Gastrocnemius medialis (tissue), 4 donors: Measurements from ENCODE around the gene RCOR1. TPM values are rescaled to one million over a fixed set of nuclear protein-coding genes. Genes with fewer than 3 reads are reported as not detected.

Source experiments
- ATAC-seq, 2 donors: fragments of 150-250 bp; one replicate each; pipeline ENCODE4 v1.9.1; 2016
- DNase-seq, 2 donors: peaks; one replicate each; pipeline ENCODE4 v3.0.0-alpha.2; 2019
- H3K27ac ChIP-seq, 4 donors: fragments of 200-600 bp; sonication (generic); 1 replicate in 1 of 4; 2 replicates in 3 of 4; pipeline ENCODE4 v1.5.1; 2016 to 2018; ENCODE audit warnings: mild to moderate bottlenecking in 2 of 4, moderate library complexity in 1 of 4
- H3K27me3 ChIP-seq, 3 donors: fragments of 200-600 bp; sonication (generic) in 2 of 3; 1 replicate in 1 of 3; 2 replicates in 2 of 3; pipeline versions ENCODE4 v1.5.1 to v1.6.0; 2016 to 2019; ENCODE audit warnings: mild to moderate bottlenecking in 1 of 3, moderate library complexity in 1 of 3
- H3K36me3 ChIP-seq, 2 donors: fragments of 200-600 bp; sonication (generic) in 1 of 2; one replicate each; pipeline ENCODE4 v1.5.1; 2017 to 2018
- H3K4me1 ChIP-seq, 2 donors: fragments of 200-600 bp; sonication (generic) in 1 of 2; one replicate each; pipeline ENCODE4 v1.5.1; 2016 to 2017; ENCODE audit warnings: mild to moderate bottlenecking in 2 of 2
- H3K4me3 ChIP-seq, 4 donors: fragments of 200-600 bp; sonication (generic) in 3 of 4; 1 replicate in 1 of 4; 2 replicates in 3 of 4; pipeline ENCODE4 v1.5.1; 2016 to 2019; ENCODE audit warnings: mild to moderate bottlenecking in 2 of 4
- H3K9me3 ChIP-seq, 3 donors: fragments of 200-600 bp; sonication (generic) in 2 of 3; 1 replicate in 1 of 3; 2 replicates in 2 of 3; pipeline ENCODE4 v1.5.1; 2016 to 2019
- POLR2A ChIP-seq, 2 donors: fragments of 450-650 bp; IDR thresholded peaks; one replicate each; pipeline ENCODE4 v1.6.1; 2017; ENCODE audit warnings: antibody characterized with exemption in 2 of 2, mild to moderate bottlenecking in 2 of 2, moderate library complexity in 2 of 2
- in situ Hi-C, 4 donors: fragments of 200-750 bp; cut with MboI; loops; one replicate each; pipeline versions ENCODE4 v1.15.0 to v1.8.0; 2017; ENCODE audit warnings: low sequenced_read_pairs in 4 of 4
- intact Hi-C: fragments of 100-400 bp; cut with DNase I; formaldehyde crosslinking; loops from one replicate; pipeline ENCODE4 v1.15.1; 2023; ENCODE audit warnings: low total_unique reads
- total RNA-seq, 4 donors: library from RNA; depleted of rRNA; stranded (reverse); fragments of >200 nt; gene quantifications; one replicate each; pipeline versions ENCODE4 v1.1.0 to v1.2.3, GENCODE V29; 2016
- TF ChIP-seq, protein P1 (sequence below), 5 experiments: fragments of 450-650 bp in 3 of 5; fragments of 200-600 bp in 2 of 5; sonication (generic) in 2 of 5; IDR thresholded peaks in 4 of 5; conservative IDR thresholded peaks in 1 of 5; 1 replicate in 4 of 5; 2 replicates in 1 of 5; pipeline ENCODE4 v1.5.1; 2016 to 2019; ENCODE audit warnings: antibody characterized with exemption in 5 of 5, mild to moderate bottlenecking in 3 of 5, moderate library complexity in 3 of 5

RCOR1 gene
- total RNA-seq, 4 donors from 2014 or later, result 10.0 to 14.2 (median 12.1) TPM

DNA sequence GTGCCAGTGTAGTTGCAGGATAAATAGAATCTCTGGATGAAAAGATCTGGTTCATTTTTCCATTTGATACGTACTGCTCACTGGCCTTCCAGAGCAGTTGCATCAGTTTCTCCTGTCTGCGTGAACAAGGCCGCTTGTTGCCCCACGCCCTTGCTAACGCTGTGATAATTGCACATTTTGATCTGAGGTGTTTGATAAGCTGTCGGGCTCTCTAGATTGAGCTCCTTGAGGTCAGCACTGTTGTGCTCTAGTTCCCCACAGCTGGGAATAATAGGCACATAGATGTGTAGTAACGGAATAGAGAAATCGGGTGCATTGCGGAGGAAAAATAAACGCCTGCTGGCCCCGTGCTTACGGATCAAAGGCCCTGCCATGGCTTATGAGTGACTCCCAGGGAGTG lies 142.0 kb downstream of the RCOR1 start:
- no peaks in the 10 kb centered on the region for H3K27me3 ChIP-seq
- H3K9me3 ChIP-seq, result no peaks in the 10 kb centered on the region
- no peak overlapping the region for H3K27ac ChIP-seq
- TF ChIP-seq POLR2A (IDR thresholded peaks at IDR 0.05), result no peak
- TF ChIP-seq, protein P1, sequence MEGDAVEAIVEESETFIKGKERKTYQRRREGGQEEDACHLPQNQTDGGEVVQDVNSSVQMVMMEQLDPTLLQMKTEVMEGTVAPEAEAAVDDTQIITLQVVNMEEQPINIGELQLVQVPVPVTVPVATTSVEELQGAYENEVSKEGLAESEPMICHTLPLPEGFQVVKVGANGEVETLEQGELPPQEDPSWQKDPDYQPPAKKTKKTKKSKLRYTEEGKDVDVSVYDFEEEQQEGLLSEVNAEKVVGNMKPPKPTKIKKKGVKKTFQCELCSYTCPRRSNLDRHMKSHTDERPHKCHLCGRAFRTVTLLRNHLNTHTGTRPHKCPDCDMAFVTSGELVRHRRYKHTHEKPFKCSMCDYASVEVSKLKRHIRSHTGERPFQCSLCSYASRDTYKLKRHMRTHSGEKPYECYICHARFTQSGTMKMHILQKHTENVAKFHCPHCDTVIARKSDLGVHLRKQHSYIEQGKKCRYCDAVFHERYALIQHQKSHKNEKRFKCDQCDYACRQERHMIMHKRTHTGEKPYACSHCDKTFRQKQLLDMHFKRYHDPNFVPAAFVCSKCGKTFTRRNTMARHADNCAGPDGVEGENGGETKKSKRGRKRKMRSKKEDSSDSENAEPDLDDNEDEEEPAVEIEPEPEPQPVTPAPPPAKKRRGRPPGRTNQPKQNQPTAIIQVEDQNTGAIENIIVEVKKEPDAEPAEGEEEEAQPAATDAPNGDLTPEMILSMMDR (IDR thresholded peaks at IDR 0.05 in 4 of 5, conservative IDR thresholded peaks at IDR 0.05 in 1 of 5), result no peak
- in situ Hi-C loops (no loop called here), intact Hi-C loops (no loop called here)
- no peak overlapping the region for H3K4me3 ChIP-seq
- no peaks in the 10 kb centered on the region for H3K36me3 ChIP-seq
- DNase-seq, result no peak
- no peak for ATAC-seq
- no peaks in the 10 kb centered on the region for H3K4me1 ChIP-seq

DNA sequence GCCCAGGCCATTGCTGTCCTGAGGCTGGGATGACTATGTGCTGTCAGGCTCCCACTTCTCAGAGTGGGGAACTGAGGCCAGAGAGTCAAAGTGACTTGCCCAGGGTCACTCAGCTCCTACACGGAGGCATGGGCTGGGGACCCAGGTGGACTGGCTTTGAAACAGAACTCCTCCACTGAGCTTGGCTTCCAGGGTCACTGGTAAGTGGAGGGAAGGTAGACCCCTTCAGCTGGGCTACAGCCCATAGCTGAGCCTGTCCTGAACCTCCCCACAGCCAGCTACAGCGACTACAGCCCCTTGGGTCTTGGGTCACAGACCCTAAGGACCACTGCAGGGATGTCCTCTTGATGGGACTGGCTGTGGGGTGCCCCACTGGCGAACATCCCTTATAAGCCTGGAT lies 144.5 kb downstream of the RCOR1 start:
- Histone ChIP-seq H3K4me3 (no peak overlapping the region), H3K27ac (no peak overlapping the region), H3K9me3 (no peaks in the 10 kb centered on the region), H3K4me1 (no peaks in the 10 kb centered on the region), H3K27me3 (no peaks in the 10 kb centered on the region), H3K36me3 (no peaks in the 10 kb centered on the region)
- ATAC-seq (no peak), DNase-seq (no peak)
- intact Hi-C loops, result no loop called here
- in situ Hi-C loops, result no loop called here
- TF ChIP-seq, protein P1 (IDR thresholded peaks at IDR 0.05 in 4 of 5, conservative IDR thresholded peaks at IDR 0.05 in 1 of 5), result no peak
- TF ChIP-seq POLR2A (IDR thresholded peaks at IDR 0.05), result no peak

DNA sequence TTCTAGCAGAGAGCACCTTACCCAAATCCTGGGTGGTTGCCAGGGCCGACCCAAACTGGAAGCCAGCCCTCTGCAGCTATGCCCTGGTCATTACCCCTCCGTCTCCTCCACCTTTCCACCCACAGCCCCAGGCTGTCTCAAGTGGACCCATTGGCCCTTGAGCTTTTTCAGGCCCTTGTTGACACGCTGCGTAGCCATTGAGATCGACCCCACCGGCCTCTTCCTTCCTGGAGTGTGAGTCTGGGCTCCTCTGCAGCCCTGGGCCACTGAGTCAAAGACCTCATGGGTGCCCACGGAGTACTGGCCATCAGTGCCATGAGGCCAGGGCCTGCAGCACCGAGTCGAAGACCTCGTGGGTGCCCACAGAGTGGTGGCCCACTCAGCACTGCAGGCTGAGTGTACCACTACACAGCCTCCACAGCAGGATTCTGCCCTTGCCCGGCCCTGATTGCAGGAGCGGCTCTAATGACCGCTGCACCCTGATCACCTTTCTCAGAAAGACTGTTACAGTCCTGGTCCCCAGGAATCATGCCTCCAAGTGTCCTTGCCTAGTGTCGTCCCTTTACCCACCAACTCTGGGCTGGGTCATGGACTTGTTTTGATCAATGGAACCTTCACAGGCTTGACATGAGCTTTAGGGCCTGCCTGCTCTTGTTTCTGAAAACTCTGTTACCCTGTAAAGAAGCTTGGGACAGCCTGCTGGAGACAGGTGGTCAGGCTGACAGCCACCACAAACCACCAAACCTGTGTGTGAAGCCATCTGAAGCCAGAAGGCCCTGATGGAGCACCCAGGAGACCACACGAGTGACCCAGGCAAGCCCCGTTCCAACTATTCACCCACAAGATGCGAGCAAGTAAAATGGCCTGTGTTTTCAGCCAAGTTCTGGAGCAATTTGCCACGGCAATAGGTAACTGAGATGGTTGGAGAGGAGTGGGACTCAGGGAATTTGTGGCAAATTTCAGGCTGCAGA lies 145.2 kb downstream of the RCOR1 start:
- Histone ChIP-seq H3K4me3 (no peak overlapping the region), H3K9me3 (no peaks in the 10 kb centered on the region), H3K4me1 (no peaks in the 10 kb centered on the region), H3K36me3 (no peaks in the 10 kb centered on the region), H3K27me3 (no peaks in the 10 kb centered on the region), H3K27ac (no peak overlapping the region)
- no peak for ATAC-seq
- intact Hi-C loops (no loop called here), in situ Hi-C loops (no loop called here)
- DNase-seq, result no peak
- TF ChIP-seq, protein P1 (IDR thresholded peaks at IDR 0.05 in 4 of 5, conservative IDR thresholded peaks at IDR 0.05 in 1 of 5), result no peak
- no peak for TF ChIP-seq POLR2A (IDR thresholded peaks at IDR 0.05)

DNA sequence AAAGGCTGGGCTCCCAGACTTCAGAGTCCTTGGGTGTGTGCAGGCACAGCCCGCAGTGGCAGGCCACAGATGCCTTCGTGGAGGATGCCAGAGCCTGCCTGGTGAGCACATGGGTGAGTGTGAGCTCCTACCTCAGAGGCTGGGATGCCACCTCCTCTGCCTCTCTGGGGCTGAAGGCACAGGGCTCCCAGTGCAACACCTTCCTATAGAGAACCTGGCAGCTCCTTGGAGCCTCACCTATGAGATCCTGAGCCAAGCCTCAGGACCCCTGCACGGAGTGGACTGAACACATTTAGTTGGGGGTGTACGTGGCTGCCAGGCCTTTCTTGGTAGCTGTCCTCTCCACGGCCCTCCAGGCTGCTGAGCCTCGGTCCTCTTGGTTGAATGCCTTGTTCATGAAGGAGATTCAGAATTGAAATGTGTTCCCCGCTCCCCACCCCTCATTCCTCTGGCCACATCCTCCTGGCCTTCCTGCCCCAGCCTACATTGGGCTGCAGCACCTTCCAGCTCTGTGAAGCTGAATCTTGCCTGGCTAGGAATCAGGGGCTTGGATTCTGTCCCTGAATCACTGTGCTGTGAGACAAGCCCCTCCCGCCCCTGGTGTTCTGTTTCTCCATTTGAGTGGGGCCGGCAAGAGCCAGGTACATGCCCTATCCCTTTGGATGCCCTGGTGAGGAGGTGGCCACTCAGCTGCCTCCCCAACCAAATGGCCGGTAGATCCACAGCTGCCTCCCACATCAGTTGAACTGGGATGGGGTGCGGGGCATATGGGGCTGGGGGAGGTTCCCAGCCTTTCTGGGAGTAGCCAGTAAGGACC lies 146.1 kb downstream of the RCOR1 start:
- no peaks in the 10 kb centered on the region for H3K27me3 ChIP-seq
- no peak overlapping the region for H3K4me3 ChIP-seq
- DNase-seq (no peak), ATAC-seq (no peak)
- H3K27ac ChIP-seq, result no peak overlapping the region
- intact Hi-C loops (no loop called here), in situ Hi-C loops (no loop called here)
- H3K9me3 ChIP-seq, result no peaks in the 10 kb centered on the region
- TF ChIP-seq, protein P1 (IDR thresholded peaks at IDR 0.05 in 4 of 5, conservative IDR thresholded peaks at IDR 0.05 in 1 of 5), result no peak
- no peak for TF ChIP-seq POLR2A (IDR thresholded peaks at IDR 0.05)
- no peaks in the 10 kb centered on the region for H3K36me3 ChIP-seq
- H3K4me1 ChIP-seq, result no peaks in the 10 kb centered on the region
